ENCODE measurements around the gene CDH4.

DNA sequence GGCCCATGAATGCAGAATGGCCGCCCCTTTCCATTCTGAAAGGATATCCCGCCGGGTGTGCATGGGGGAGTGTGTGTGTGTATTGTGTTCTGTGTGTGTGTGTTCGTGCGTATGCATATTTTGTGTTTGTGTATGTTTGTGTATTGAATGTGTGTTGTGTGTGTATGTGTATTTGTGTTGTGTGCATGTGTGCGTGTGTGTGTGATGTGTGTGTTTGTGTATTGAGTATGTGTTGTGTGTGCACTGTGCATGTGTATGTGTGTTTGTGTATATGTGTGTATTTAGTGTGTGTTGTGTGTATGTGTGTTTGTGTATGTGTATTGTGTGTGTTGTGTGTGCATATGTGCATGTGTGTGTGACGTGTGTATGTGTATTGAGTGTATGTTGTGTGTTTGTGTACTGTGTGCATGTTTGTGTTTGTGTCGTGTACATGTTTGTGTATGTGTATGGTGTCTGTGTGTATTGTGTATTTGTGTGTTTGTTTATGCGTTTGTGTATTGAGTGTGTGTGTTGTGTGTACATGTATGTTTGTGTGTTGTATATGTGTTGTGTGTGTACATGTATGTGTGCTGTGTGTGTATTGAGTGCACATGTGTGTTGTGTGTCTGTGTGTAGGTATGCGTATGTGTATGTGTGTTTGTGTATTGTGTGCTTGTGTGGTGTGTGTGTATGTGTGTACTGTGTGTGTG lies 587.3 kb downstream of the CDH4 start:
- TF ChIP-seq, protein P1, sequence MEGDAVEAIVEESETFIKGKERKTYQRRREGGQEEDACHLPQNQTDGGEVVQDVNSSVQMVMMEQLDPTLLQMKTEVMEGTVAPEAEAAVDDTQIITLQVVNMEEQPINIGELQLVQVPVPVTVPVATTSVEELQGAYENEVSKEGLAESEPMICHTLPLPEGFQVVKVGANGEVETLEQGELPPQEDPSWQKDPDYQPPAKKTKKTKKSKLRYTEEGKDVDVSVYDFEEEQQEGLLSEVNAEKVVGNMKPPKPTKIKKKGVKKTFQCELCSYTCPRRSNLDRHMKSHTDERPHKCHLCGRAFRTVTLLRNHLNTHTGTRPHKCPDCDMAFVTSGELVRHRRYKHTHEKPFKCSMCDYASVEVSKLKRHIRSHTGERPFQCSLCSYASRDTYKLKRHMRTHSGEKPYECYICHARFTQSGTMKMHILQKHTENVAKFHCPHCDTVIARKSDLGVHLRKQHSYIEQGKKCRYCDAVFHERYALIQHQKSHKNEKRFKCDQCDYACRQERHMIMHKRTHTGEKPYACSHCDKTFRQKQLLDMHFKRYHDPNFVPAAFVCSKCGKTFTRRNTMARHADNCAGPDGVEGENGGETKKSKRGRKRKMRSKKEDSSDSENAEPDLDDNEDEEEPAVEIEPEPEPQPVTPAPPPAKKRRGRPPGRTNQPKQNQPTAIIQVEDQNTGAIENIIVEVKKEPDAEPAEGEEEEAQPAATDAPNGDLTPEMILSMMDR (IDR thresholded peaks at IDR 0.05), result no peak
- no peak for TF ChIP-seq ZFX (IDR thresholded peaks at IDR 0.05; ENCODE audit: borderline replicate concordance)
